Epidermal melanocyte (primary cell): ENCODE results near the gene CREB5.
"Not testable (repeated sequence)": the region's sequence is repeated elsewhere in the genome, so short reads cannot be mapped to it uniquely, and the experiment has no call there.

ENCODE experiments used
- DNase-seq: peaks from one replicate; pipeline ENCODE4 v3.0.0; 2011; ENCODE audit warnings: low spot score; ENCODE audit not compliant: insufficient read length

Gene CREB5

DNA sequence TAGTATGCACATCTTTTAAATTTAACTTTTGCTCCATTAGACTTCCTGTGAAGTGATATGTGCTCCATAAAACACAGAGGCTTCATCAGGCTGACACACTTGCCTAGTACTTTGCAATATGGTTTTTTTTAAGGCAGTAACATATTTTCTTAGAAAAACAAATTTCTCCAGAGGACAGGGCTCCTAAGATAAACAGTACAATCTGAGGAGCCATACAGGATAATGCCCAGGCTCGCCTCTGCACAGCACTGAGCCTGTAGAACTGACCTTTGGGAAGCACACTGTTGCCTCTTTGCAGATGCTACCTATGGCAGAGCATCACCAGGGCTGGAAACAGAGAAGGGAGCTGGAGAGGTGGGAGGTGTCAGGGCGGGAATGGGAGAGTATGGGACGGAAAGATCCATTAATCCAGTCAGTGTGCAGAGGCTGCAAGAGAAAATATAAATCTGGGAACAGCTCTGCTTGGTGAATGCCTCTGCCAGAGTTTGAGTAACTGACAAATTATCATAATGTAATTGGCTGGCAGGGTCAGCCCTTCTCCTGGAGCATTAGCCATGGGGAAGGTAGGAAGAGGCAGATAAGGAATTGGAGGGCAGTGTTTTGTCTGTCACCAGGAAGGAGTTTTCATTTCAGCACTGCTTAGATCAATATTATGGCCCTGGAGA is 132.3 kb downstream of the CREB5 start:
- DNase-seq = no peak

DNA sequence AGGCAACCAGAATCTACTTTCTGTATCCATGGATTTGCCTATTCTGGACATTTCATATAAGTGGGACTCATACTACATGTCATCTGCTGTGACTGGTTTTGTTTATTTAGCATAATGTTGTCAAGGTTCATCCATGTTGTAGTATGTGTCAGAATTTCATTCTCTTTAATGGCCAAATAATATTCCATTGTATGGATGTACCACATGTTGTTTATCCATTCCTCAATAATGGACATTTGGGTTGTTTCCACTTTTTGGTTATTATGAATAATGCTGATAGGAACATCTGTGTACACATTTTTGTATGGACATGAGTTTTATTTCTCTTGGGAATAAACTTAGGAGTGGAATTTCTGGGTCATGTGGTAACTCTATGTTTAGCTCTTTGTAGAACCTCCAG is 133.7 kb downstream of the CREB5 start:
- no peak for DNase-seq

DNA sequence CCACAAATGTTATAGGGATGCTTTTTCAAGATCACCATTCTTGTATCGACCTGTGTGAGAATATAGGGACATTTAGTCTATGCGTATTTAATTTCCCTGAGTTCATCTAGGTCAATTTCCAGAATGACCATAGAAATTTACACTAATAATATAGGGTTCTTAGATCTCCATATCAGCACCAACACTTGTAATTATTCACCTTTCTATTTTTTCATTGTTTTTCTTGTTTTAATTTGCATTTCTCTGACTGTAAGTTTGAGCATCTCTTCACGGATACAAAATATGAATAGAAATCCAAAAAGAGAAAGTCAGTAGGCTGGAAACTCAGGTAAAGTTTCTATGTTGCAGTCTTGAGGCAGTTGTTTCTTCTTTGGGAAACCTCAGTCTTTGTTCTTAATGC is 134.8 kb downstream of the CREB5 start:
- DNase-seq = no peak

DNA sequence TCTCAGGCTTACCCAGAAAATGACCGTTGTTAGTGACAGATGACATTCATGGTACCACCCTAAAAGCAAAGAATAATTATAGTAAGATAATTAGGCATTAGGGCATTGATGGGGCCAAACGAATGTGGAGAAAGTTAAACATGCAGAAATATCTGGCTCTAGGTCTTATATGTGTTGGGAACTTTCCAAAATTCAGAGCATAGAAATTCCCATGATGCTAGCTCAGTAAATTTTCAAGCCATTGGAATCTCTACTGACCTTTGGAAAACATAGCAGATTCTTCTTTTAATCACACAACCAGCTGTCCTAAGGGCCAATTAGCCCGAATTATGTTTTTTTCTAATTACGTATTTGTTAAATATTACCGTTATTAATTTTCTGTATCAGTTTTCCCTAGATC is 136.1 kb downstream of the CREB5 start:
- DNase-seq = no peak

DNA sequence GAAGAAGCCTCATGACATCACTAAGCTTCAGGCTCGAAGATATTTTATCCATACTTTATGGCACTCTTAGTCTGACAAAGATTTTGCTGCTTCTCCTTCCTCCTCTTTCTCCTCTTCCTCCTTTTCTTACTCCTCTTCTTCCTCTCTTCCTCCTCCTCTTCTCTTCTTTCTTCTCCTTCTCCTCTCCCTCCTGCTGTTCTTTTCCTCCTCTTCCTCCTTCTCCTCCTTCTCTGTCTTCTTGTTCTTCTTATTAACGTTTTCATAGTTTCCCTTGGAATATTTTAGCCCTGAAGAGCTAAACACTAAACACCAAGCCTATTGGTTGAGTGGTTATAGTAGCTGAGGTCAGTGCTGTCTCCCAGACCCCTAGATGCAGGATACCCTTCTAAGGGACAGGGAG is 137.7 kb downstream of the CREB5 start:
- no peak for DNase-seq

DNA sequence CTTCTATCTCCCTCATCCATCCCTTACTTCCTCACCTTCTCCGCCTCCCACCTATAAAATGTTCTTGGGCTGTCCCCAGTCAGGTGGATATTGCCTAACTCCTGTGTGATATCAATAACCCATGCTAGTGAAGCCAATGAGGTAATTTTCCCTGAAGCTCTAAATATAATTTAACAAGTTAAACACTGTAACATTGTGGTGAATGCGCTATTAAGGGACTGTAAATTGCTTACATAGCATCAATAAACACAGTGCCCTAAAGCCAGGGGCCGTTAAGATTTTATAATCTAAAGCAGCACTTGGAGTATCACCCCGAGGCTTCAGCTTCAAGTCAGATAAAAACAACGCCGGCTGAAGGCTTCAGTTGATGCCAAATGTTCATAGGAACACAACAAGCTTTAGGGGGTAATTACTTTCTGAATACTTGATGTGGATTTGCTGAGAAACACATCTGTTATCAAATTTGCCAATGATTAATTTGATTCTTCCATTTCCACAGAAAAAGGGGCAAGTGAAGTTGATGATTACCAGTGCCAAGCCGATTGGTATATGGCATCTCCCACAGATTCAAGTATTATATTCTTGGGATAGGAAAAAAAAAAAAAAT is 138.4 kb downstream of the CREB5 start:
- DNase-seq = no peak

DNA sequence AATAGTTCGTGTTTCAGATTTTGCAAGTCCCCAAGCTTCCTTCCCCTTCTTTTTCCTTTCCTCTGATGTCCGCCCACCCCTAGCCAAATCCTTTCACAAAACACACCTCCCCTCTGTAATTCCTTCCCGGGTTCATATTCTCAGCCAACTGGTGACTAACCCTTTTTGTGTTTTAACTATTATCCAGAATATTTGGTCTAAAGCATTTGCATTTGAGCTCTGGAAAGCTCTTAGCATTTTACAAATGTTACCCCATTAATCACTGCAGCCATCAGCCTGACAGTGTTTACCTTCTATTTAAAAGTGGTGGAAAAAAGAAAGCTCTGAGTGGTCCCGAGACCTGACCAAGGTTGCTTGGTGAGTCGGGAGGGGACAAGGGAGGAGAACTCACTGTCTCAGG is 139.0 kb downstream of the CREB5 start:
- no peak for DNase-seq

DNA sequence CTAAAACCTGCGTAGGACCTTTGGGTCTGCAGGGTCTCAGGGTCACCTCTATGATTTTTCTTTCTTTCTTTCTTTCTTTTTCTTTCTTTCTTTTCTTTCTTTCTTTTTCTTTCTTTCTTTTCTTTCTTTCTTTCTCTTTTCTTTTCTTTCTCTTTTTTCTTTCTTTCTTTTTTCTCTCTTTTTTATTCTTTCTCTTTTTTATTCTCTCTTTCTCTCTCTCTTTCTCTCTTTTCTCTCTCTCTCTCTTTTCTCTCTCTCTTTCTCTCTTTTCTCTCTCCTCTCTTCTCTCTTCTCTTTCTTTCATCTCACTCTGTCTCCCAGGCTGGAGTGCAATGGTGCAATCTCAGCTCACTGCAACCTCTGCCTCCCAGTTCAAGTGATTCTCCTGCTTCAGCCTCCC is 139.4 kb downstream of the CREB5 start:
- DNase-seq = not testable (repeated sequence)

DNA sequence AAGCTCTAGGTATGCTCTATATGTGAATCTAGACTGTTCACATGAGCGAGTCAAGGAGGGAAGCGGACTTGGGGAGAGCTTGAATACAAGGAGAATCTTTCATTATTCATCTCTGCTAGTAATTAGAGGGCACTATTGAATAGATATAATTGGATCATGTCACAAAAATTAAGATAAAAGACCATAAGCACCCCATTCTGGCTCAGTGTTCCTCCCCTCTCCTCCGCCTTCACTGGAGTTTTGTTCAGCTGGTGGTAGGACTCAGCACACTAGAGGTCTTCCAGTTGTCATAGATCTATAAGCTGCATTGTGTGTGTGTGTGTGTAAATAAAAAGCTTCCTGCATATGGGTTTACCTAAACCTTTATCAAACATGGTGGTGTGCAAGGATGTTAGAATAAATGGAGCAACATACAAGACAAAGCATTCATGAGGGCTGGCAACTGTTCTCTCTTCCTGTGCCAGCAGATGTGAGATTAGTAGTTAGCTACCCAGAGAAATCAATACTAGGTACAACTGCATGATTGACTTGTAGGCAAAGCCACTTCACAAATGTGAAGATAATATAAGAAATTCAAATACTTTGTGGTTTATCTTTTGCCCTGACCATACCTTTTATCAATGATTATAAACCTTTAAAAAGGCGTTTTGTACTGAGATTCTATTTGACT is 142.6 kb downstream of the CREB5 start:
- no peak for DNase-seq

DNA sequence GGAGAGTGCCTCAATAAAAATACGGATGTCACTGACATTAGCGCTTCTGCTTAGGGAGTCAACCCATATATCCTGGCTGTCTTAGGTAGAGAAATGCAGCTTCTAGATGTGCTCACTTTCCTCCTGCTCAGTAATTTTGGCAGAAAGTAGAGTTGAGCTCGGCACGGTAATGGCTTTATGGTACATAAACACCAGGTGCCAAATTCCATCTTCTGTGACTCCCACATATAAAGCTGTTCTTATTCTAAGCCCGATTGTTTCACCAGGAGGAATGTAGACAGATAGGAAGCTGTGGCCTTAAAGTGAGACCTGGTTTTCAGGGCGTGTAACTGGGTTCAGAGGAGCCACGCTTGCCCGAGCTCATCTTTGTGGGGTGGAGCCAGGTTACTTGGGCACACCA is 143.7 kb downstream of the CREB5 start:
- no peak for DNase-seq

DNA sequence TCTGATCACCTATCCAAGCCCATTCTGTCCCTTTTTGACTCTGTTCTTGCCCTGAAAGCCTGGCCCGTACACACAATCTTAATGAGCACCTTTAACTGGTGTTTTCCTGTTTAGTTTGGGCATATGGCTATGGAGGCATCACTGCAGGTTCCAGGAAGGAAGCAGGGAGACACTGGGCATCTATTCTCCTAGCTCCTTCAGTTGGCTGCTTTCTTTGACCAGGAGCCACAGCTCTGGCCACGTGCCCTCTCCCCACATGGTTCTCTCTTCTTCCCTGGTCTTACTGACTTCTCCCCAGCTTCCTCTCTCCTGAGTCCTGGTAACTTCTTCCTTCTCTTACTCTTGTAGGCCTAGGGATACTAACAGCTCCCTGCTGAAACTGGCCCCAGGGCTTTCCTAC is 144.4 kb downstream of the CREB5 start:
- no peak for DNase-seq

DNA sequence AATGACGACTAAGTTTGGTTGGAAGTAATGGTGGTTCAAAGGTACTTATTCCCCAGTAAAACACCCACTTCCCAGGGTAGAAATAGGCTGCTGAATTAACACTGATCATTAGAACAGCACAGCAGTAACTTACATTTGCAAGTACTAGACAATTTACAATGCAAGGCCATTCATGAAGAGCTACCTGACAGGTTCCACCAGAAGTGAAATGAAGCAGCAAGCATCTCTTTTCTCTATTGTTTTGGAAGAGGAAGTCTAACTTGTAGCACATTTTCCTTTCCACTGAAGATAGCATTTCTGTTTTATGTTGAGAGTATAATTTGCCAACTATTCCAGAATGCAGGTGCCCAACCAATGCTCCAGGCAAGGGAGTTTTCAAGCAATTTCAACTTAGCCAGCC is 145.9 kb downstream of the CREB5 start:
- DNase-seq = no peak

DNA sequence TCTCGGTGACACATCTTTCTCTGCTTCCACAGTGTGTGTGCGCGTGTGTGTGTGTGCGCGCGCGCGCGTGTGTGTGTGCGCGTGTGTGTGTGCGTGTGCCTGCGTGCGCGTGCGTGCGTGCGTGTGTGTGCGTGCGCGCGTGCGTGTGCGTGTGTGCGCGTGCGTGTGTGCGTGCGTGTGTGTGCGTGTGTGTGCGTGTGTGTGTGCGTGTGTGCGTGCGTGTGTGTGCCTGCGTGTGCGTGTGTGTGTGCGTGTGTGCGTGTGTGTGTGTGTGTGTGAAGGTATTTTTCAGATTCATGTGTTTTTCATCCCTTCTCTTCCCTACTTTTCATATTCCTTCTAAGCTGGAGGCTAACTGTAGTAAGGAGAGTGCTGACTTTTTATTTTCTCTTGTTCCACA is 148.4 kb downstream of the CREB5 start:
- DNase-seq = no peak

DNA sequence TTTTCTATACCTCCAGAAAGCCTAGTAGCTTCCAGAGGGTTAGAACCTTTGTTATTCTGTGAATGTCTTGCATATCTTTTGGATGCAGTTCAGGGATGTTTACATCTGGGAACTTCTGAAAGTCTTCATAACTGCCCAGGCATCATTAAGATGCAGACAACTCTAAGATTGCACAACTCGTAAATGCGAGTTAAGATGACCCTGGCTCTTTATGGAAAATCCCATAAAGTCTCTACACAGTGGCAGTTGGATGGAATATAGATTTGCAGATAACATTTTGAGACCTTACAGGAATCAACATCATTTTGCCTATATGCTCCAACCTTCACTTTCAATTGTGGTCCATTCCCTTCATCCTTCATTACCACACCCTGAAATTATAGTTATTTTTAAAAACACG is 151.7 kb downstream of the CREB5 start:
- no peak for DNase-seq

DNA sequence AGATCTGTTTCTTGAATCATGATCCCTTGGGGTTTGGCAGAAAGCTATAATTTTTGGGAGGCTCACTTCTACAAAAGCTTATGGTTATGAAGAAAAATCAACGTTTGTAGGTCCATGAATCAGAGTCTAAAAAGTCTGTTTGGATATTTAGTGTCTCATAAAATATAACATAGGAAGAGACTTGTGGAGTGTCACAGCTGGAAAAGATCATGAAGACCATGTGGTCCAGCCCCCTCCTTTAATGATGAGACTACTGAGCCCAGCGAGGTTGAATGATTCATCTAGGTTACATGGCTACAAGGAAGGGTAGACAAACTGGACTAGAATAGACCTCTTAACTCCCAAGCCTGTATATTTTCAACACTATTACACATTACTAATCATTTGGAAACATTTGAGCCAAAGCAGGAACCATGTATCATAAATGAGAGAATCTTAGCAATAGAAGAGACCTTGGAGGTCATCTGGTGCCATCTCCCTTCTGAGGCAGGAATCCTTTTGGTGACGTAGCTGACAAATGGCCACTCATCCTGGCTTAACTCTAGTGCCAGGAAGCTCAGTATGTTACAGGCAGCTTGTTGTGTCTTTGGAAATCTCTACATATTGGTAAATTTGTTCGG is 152.5 kb downstream of the CREB5 start:
- no peak for DNase-seq

DNA sequence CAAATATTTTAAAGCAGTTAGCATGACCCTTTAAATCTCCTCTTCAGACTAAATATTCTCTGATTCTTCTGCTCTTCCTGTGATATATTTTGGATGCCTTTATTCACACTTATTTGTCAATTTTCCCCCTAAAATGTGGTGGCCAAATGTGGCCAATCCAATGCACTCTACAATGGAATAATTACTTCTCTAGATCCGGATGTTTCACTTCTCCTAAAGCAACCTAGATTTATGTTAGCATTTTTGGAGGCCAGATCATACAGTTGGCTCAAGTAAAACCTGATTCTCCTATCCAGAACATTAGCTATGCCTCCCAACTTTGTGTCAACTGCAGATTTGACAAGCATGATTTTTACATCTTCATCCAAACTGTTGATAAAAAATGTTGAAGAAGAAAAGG is 153.7 kb downstream of the CREB5 start:
- DNase-seq = no peak

DNA sequence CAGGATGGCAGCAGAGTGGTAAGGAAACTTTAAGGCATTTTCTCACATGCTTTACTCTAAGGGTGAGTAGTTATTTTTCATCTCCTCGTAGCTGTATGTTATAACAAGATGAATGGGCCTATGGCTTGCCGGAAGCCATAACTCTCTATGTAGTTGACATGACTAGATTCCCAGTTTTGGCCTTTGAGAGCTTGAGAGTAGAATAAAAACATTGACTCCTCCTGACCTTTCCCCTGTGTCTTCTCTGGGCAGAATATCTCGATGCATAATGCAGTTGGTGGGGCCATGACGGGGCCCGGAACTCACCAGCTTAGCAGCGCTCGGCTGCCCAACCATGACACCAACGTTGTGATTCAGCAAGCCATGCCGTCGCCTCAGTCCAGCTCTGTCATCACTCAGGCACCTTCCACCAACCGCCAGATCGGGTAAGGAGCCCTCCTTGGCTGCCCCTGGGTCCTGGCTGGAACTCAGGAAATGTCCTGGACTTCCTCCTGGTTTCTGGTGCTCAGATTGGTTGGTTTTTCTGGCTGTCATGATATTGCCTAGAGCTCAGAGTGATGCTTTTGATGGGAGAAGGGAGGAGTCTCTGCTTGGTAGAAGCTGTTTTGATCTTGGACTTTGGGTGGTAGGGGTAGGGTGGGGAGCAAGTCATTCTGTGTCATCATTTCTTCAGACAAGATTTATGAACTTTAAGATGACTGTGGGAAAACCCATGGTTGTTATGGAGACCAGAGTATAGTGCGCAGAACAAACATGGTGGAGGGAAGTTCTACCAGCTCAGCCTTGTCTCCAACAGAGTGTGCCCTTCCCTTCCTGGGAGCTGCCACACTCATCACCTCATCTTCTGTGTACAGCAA is 158.0 kb downstream of the CREB5 start:
- no peak for DNase-seq

DNA sequence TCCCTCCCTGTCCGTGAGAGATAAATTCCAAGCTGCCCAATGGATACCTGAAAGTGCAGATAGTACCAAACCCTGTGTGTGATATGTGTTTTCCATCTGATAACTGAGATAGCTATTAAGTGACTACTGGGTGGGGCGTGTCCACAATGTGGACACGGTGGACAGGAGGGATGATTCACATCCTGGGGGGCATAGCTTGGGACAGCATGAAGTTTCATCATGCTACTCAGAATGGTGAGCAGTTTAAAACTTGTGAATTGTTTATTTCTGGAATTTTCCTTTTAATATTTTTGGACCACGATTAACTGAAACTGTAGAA is 158.6 kb downstream of the CREB5 start:
- DNase-seq = no peak

DNA sequence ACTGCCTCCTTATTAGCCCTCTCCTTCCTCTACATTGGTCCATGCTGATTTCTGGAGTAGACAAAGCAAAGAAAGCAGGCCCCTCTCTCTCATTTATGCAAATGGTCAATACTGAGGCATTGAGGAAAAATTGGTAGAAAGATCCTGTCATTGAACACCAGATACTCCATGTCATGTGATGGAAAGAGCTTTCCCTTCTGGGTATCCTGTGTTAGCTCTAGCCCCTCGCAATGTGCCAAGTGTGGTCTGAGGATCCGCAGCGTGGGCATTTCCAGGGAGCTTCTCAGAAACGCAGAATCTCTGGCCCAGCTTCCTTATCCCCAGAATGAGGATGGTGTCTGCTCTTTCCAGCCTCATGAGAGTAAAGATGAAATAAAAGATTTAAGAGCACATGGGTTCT is 159.1 kb downstream of the CREB5 start:
- DNase-seq = no peak

DNA sequence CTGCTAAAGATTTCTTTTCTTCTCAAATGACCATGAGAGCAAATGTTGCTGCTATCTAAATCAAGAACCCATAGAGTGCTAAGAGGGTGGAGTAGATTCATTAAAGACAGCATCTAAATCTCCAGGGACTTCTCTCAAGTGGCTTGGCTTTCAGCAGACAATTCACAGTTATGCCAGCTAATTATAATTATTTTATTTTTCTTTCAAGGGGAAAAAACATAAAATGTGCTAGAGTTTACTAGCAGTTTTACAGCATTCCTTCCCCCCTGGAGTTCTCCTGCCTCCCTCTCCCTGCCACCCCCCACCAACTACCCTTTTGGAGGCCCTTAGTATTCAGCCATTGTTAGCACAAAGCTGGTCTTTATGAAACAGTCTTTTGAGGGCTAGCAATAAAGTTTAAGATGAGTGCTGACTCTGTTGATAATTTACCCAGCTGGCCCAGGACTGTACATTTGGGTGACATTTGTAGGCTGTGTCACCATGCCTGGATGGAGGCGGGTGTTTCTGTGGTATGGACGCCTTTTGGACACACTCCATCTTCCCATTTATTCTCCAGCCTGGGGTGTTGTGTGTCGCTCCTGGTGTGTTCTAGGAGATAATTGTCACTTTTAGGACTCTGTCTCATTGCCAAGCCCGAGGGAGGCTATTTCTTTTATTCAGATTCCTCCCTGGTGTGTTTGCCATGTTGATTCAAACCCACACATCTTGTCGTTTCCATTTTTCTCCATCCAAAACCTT is 160.2 kb downstream of the CREB5 start:
- no peak for DNase-seq

DNA sequence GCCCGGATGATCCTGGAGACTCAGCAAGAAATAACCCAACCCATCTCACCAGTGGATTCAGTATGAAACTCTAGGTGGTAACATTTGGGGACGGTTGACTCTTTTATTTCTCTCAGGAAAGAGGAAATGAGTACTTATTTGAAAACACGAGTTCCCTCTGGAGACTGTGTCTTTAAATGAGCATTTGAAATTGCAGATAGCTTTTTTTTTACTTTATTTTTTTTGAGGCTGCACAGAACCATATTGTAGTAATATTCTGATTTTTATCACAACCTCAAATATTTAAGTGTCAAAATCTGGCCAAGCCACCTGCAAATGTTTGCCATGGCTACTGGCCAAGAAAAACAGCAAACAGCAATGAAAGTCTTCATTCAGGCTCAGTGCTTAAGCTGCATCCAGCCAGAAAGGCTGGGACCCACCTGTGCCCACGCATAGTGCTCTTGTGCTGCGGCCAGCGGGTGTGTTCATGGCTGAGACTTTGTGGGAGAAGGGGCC is 160.8 kb downstream of the CREB5 start:
- no peak for DNase-seq
